Activated gamma-delta T cell treated with anti-CD3 and anti-CD28 coated beads, Interleukin-2, amount 50 U/mL, for 16 hours (primary cell): ENCODE results near the gene PLTP.

Source experiments
- DNase-seq: peaks from one replicate; pipeline ENCODE4 v3.0.0-alpha.2; 2020; ENCODE audit warnings: low read depth

The PLTP gene

GRCh38 chr20:45898285-45898684 is 13.7 kb downstream of the PLTP start:
- DNase-seq = no peak

GRCh38 chr20:45897692-45898091 is 14.3 kb downstream of the PLTP start:
- DNase-seq = no peak

GRCh38 chr20:45897289-45897688 is 14.7 kb downstream of the PLTP start:
- DNase-seq = no peak

GRCh38 chr20:45896641-45897161 is 15.3 kb downstream of the PLTP start:
- no peak for DNase-seq

- DNase-seq = no peak
Observed at GRCh38 chr20:45894797-45895196, 17.2 kb downstream of the PLTP start.

- DNase-seq = no peak
Observed at GRCh38 chr20:45893831-45894230, 18.1 kb downstream of the PLTP start.

GRCh38 chr20:45892828-45893500 is 19.0 kb downstream of the PLTP start:
- no peak for DNase-seq

- DNase-seq = no peak
Observed at GRCh38 chr20:45892049-45892825, 19.7 kb downstream of the PLTP start.

GRCh38 chr20:45890985-45891983 is 20.7 kb downstream of the PLTP start, which contains the start of the genes CTSA and NEURL2:
CTSA (plus strand) TSS chr20:45891335; CDS start chr20:45891569, 234 bp downstream.
NEURL2 (minus strand) TSS chr20:45891208; CDS start chr20:45890991, 217 bp downstream.
- peak; percentile 73 for DNase-seq

GRCh38 chr20:45890077-45890984 is 21.6 kb downstream of the PLTP start:
- DNase-seq = no peak

GRCh38 chr20:45888681-45889080 is 23.3 kb downstream of the PLTP start:
- DNase-seq = no peak

GRCh38 chr20:45887346-45887715 is 24.6 kb downstream of the PLTP start, which contains the start of gene SPATA25:
SPATA25 (minus strand) TSS chr20:45887622; CDS start chr20:45887590, 32 bp downstream.
- no peak for DNase-seq

- DNase-seq = no peak
Observed at GRCh38 chr20:45886590-45887345, 25.2 kb downstream of the PLTP start.

GRCh38 chr20:45883100-45883469 is 28.9 kb downstream of the PLTP start:
- DNase-seq = no peak

- DNase-seq = no peak
Observed at GRCh38 chr20:45882469-45883099, 29.4 kb downstream of the PLTP start.

GRCh38 chr20:45880988-45881788 is 30.8 kb downstream of the PLTP start, which contains the start of gene ZSWIM1:
ZSWIM1 (plus strand) TSS chr20:45881227; CDS start chr20:45882593, 1,366 bp downstream.
- peak; percentile 95 for DNase-seq

- no peak for DNase-seq
Observed at GRCh38 chr20:45878076-45878761, 33.7 kb downstream of the PLTP start.

- no peak for DNase-seq
Observed at GRCh38 chr20:45874576-45874975, 37.4 kb downstream of the PLTP start.
